H9 (cell line): ENCODE results near the gene AIMP1. TPM values are rescaled to one million over a fixed set of nuclear protein-coding genes. Genes with fewer than 3 reads are reported as not detected.

Experiments used
- DNase-seq: peaks from one replicate; pipeline ENCODE4 v3.0.0-alpha.2; 2017
- H2AFZ ChIP-seq: one replicate; pipeline ENCODE4 v1.6.1; 2013; ENCODE audit warnings: mild to moderate bottlenecking, low read length, control low read depth, moderate library complexity
- H2AK5ac ChIP-seq: 2 replicates; pipeline ENCODE4 v1.6.1; 2013; ENCODE audit warnings: low read length, control low read depth, mixed read lengths; ENCODE audit not compliant: insufficient read length
- H2BK120ac ChIP-seq: one replicate; pipeline ENCODE4 v1.6.1; 2013; ENCODE audit warnings: low read depth, mild to moderate bottlenecking, low read length, control low read depth, inconsistent platforms; ENCODE audit not compliant: poor library complexity, severe bottlenecking
- H2BK12ac ChIP-seq: 2 replicates; pipeline ENCODE4 v1.6.1; 2013; ENCODE audit warnings: low read length, control low read depth, mixed read lengths, low read depth; ENCODE audit not compliant: insufficient read length
- H2BK15ac ChIP-seq: 2 replicates; pipeline ENCODE4 v1.6.1; 2013; ENCODE audit warnings: low read depth, low read length, control low read depth
- H2BK20ac ChIP-seq: one replicate; pipeline ENCODE4 v1.6.1; 2013; ENCODE audit warnings: low read depth, mild to moderate bottlenecking, low read length, control low read depth, inconsistent platforms; ENCODE audit not compliant: poor library complexity, severe bottlenecking
- H2BK5ac ChIP-seq: 2 replicates; pipeline ENCODE4 v1.6.1; 2013; ENCODE audit warnings: low read length, control low read depth, mixed read lengths; ENCODE audit not compliant: insufficient read length
- H3K14ac ChIP-seq: 2 replicates; pipeline ENCODE4 v1.6.1; 2013; ENCODE audit warnings: low read length, control low read depth; ENCODE audit not compliant: insufficient read depth
- H3K18ac ChIP-seq: 2 replicates; pipeline ENCODE4 v1.6.1; 2013; ENCODE audit warnings: low read depth, mild to moderate bottlenecking, mixed read lengths, low read length, control low read depth; ENCODE audit not compliant: insufficient read length
- H3K23ac ChIP-seq: 2 replicates; pipeline ENCODE4 v1.6.1; 2013; ENCODE audit warnings: low read length, control low read depth, mixed read lengths, low read depth; ENCODE audit not compliant: insufficient read length
- H3K23me2 ChIP-seq: 2 replicates; pipeline ENCODE4 v1.6.1; 2013; ENCODE audit warnings: low read depth, mild to moderate bottlenecking, mixed read lengths, low read length, control low read depth; ENCODE audit not compliant: insufficient read length, poor library complexity, severe bottlenecking
- H3K27ac ChIP-seq: 2 replicates; pipeline ENCODE4 v1.5.1; 2013; ENCODE audit warnings: low read length, control low read depth, mixed read lengths, low read depth; ENCODE audit not compliant: insufficient read length
- H3K27me3 ChIP-seq: 2 replicates; pipeline ENCODE4 v1.6.1; 2013; ENCODE audit warnings: low read length, control low read depth, inconsistent platforms; ENCODE audit not compliant: insufficient read depth
- H3K4ac ChIP-seq: 2 replicates; pipeline ENCODE4 v1.6.1; 2013; ENCODE audit warnings: low read depth, mild to moderate bottlenecking, control low read depth, inconsistent platforms, low read length, moderate library complexity
- H3K4me1 ChIP-seq: 2 replicates; pipeline ENCODE4 v1.6.1; 2013; ENCODE audit warnings: low read length, control low read depth, inconsistent platforms; ENCODE audit not compliant: insufficient read depth
- H3K4me2 ChIP-seq: 2 replicates; pipeline ENCODE4 v1.6.1; 2013; ENCODE audit warnings: low read length, control low read depth, mixed read lengths; ENCODE audit not compliant: insufficient read length, insufficient read depth
- H3K56ac ChIP-seq: 2 replicates; pipeline ENCODE4 v1.6.1; 2013; ENCODE audit warnings: low read depth, mild to moderate bottlenecking, mixed read lengths, low read length, control low read depth; ENCODE audit not compliant: insufficient read length
- H3K79me1 ChIP-seq: 2 replicates; pipeline ENCODE4 v1.6.1; 2013; ENCODE audit warnings: low read depth, mild to moderate bottlenecking, moderate library complexity, low read length, control low read depth, inconsistent platforms; ENCODE audit not compliant: insufficient read depth, poor library complexity, severe bottlenecking
- H3K79me2 ChIP-seq: 2 replicates; pipeline ENCODE4 v1.6.1; 2013; ENCODE audit warnings: low read length, control low read depth, inconsistent platforms; ENCODE audit not compliant: insufficient read depth
- H3K9ac ChIP-seq: 2 replicates; pipeline ENCODE4 v1.6.1; 2013; ENCODE audit warnings: low read length, control low read depth, mixed read lengths; ENCODE audit not compliant: insufficient read length; ENCODE audit errors: extremely low read depth
- H3K9me3 ChIP-seq: one replicate; pipeline ENCODE4 v1.6.1; 2013; ENCODE audit warnings: low read depth, low read length, inconsistent platforms; ENCODE audit not compliant: control insufficient read depth
- H3T11ph ChIP-seq: one replicate; pipeline ENCODE4 v1.6.1; 2013; ENCODE audit warnings: mild to moderate bottlenecking, low read length, control low read depth, inconsistent platforms
- H4K20me1 ChIP-seq: one replicate; pipeline ENCODE4 v1.6.1; 2013; ENCODE audit not compliant: control insufficient read depth, insufficient read length, insufficient read depth
- H4K5ac ChIP-seq: 2 replicates; pipeline ENCODE4 v1.6.1; 2013; ENCODE audit warnings: low read depth, mild to moderate bottlenecking, mixed read lengths, low read length, control low read depth; ENCODE audit not compliant: insufficient read length
- H4K8ac ChIP-seq: replicated peaks from 2 replicates; pipeline ENCODE4 v1.6.1; 2013; ENCODE audit warnings: low read length, control low read depth, mixed read lengths, low read depth; ENCODE audit not compliant: insufficient read length
- H4K91ac ChIP-seq: 2 replicates; pipeline ENCODE4 v1.6.1; 2013; ENCODE audit warnings: low read depth, mild to moderate bottlenecking, moderate library complexity, mixed read lengths, low read length, control low read depth; ENCODE audit not compliant: insufficient read length
- H3K27ac Mint-ChIP-seq, 3 experiments: 2 replicates in 2 of 3; 3 replicates in 1 of 3; pipeline ENCODE4 v1.8.0; 2020 to 2021; ENCODE audit warnings: mixed read lengths in 3 of 3, mild to moderate bottlenecking in 1 of 3, moderate library complexity in 1 of 3
- H3K27me3 Mint-ChIP-seq: 2 replicates; pipeline ENCODE4 v1.8.0; 2021; ENCODE audit warnings: low read depth, mild to moderate bottlenecking, moderate library complexity, mixed read lengths
- H3K36me3 Mint-ChIP-seq, 3 experiments: 2 replicates in 2 of 3; 3 replicates in 1 of 3; pipeline ENCODE4 v1.8.0; 2020 to 2021; ENCODE audit warnings: low read depth in 3 of 3, mixed read lengths in 3 of 3; ENCODE audit not compliant: insufficient read depth in 1 of 3
- H3K4me1 Mint-ChIP-seq, 2 experiments: 2 replicates each; pipeline ENCODE4 v1.8.0; 2020; ENCODE audit warnings: mixed read lengths in 2 of 2
- H3K4me3 Mint-ChIP-seq, 2 experiments: 2 replicates in 1 of 2; 3 replicates in 1 of 2; pipeline ENCODE4 v1.8.0; 2020 to 2021; ENCODE audit warnings: mild to moderate bottlenecking in 2 of 2, mixed read lengths in 2 of 2, moderate library complexity in 1 of 2
- H3K9me3 Mint-ChIP-seq, 2 experiments: 2 replicates in 1 of 2; 3 replicates in 1 of 2; pipeline ENCODE4 v1.8.0; 2020; ENCODE audit warnings: mild to moderate bottlenecking in 2 of 2, mixed read lengths in 2 of 2, moderate library complexity in 1 of 2
- WGBS: extraction: QIAGEN DNeasy Blood & Tissue Kit; methylation state at CpG from one replicate; pipeline ENCODE4 v1.1.7; 2013; ENCODE audit warnings: missing lambda C conversion rate, low lambda C conversion rate, mixed read lengths; ENCODE audit not compliant: insufficient read length; ENCODE audit errors: extremely low coverage; 5-methylcytosine and 5-hydroxymethylcytosine counted together
- total RNA-seq: library from RNA; stranded (reverse); gene quantifications from 2 replicates; pipeline ENCODE4 v1.2.1, GENCODE V29; 2021
- TF ChIP-seq, protein P1 (sequence below): fragments of 200-600 bp; sonication (generic); conservative IDR thresholded peaks from 3 replicates; pipeline ENCODE4 v1.8.0; 2021; ENCODE audit warnings: antibody characterized with exemption, mild to moderate bottlenecking

The AIMP1 gene
- total RNA-seq, 1 experiment from 2014 or later = 36.8 TPM

GRCh38 chr4:106333186-106333585 lies 16.8 kb downstream of the AIMP1 start:
- Histone ChIP-seq H2BK12ac (no peak overlapping the region), H4K20me1 (no peaks in the 10 kb centered on the region), H3K18ac (no peak overlapping the region), H3K79me1 (no peaks in the 10 kb centered on the region), H3K23ac (no peak overlapping the region), H2AFZ (no peak overlapping the region), H4K5ac (no peak overlapping the region), H3K27me3 (no peaks in the 10 kb centered on the region), H3K9ac (no peak overlapping the region), H3K56ac (no peak overlapping the region), H3K79me2 (no peaks in the 10 kb centered on the region), H3K14ac (no peak overlapping the region), H2BK5ac (no peak overlapping the region), H3K4ac (no peak overlapping the region), H3K4me1 (no peaks in the 10 kb centered on the region), H3K4me2 (no peak overlapping the region), H2BK120ac (no peak overlapping the region), H2AK5ac (no peak overlapping the region), H3K9me3 (no peaks in the 10 kb centered on the region), H2BK20ac (no peak overlapping the region), H3K27ac (no peak overlapping the region), H2BK15ac (no peak overlapping the region), H4K8ac (no peak overlapping the region), H3T11ph (no peak overlapping the region), H3K23me2 (no peaks in the 10 kb centered on the region), H4K91ac (no peak overlapping the region)
- WGBS = no CpG with 5 or more reads among the region's 5 CpGs
- Mint-ChIP-seq H3K27ac (no peak overlapping the region), H3K36me3 (peaks cover 23 to 60% (median 55%) of the 10 kb centered on the region in 3 experiments), H3K4me1 (no peaks in the 10 kb centered on the region), H3K4me3 (no peak overlapping the region), H3K9me3 (peaks cover 3 to 4% of the 10 kb centered on the region in 2 experiments; a peak in 3 of 5 replicates), H3K27me3 (no peaks in the 10 kb centered on the region)
- no peak for DNase-seq
- TF ChIP-seq, protein P1, sequence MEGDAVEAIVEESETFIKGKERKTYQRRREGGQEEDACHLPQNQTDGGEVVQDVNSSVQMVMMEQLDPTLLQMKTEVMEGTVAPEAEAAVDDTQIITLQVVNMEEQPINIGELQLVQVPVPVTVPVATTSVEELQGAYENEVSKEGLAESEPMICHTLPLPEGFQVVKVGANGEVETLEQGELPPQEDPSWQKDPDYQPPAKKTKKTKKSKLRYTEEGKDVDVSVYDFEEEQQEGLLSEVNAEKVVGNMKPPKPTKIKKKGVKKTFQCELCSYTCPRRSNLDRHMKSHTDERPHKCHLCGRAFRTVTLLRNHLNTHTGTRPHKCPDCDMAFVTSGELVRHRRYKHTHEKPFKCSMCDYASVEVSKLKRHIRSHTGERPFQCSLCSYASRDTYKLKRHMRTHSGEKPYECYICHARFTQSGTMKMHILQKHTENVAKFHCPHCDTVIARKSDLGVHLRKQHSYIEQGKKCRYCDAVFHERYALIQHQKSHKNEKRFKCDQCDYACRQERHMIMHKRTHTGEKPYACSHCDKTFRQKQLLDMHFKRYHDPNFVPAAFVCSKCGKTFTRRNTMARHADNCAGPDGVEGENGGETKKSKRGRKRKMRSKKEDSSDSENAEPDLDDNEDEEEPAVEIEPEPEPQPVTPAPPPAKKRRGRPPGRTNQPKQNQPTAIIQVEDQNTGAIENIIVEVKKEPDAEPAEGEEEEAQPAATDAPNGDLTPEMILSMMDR = no peak
